T-helper 2 cell treated with Interferon-gamma antibody and Interleukin-4, amounts not matched to agents 100 ng/mL and 5 ng/mL, for 36 hours (primary cell): ENCODE measurements around the gene TRPT1. TPM values are rescaled to one million over a fixed set of nuclear protein-coding genes. Genes with fewer than 3 reads are reported as not detected.

Source experiments
- intact Hi-C: fragments of 100-400 bp; cut with micrococcal nuclease; formaldehyde crosslinking; loops from one replicate; pipeline ENCODE4 v1.15.1; 2023
- total RNA-seq: library from RNA; stranded (reverse); gene quantifications from 2 replicates; pipeline ENCODE4 v1.2.3, GENCODE V29; 2022

TRPT1 gene
- total RNA-seq, 1 donor from 2014 or later: 29.5 TPM

GRCh38 chr11:64232182-64232966 is 6.4 kb upstream of the TRPT1 start:
- intact Hi-C loops: no loop called here

- intact Hi-C loops: no loop called here
Observed at GRCh38 chr11:64231546-64231945, 5.6 kb upstream of the TRPT1 start.

GRCh38 chr11:64230985-64231365 is 5.0 kb upstream of the TRPT1 start:
- intact Hi-C loops: loop anchor here (1.0 kb wide), 2 partner anchors 10 to 74 kb away; partner anchors contain the start of genes ESRRA and FKBP2

GRCh38 chr11:64230171-64230984 is 4.4 kb upstream of the TRPT1 start, which contains the start of gene DNAJC4:
DNAJC4 (plus strand) TSS chr11:64230548; CDS start chr11:64230855, 307 bp downstream.
- intact Hi-C loops: loop anchor here (1.0 kb wide), 2 partner anchors 11 to 75 kb away; partner anchors contain the start of genes ESRRA and FKBP2

- intact Hi-C loops: loop anchor here (1.0 kb wide), 2 partner anchors 12 to 76 kb away; partner anchors contain the start of genes ESRRA and FKBP2
Observed at GRCh38 chr11:64229744-64230170, 3.8 kb upstream of the TRPT1 start.

- intact Hi-C loops: no loop called here
Observed at GRCh38 chr11:64229090-64229743, 3.2 kb upstream of the TRPT1 start.

- intact Hi-C loops: loop anchor here (2.0 kb wide), 2 partner anchors 13 to 21 kb away; partner anchors contain the start of genes FERMT3 and FKBP2
Observed at GRCh38 chr11:64227405-64227956, 1.5 kb upstream of the TRPT1 start.

GRCh38 chr11:64226507-64227051 is 593 bp upstream of the TRPT1 start:
- intact Hi-C loops: loop anchor here (1.0 to 2.0 kb wide), 3 partner anchors 14 to 43 kb away; partner anchors contain the start of genes FERMT3 and FKBP2

- intact Hi-C loops: no loop called here
Observed at GRCh38 chr11:64224891-64225607, 937 bp downstream of the TRPT1 start.

GRCh38 chr11:64224151-64224890 is 1.7 kb downstream of the TRPT1 start:
- intact Hi-C loops: no loop called here

- intact Hi-C loops: no loop called here
Observed at GRCh38 chr11:64223001-64223651, 2.9 kb downstream of the TRPT1 start.

- intact Hi-C loops: no loop called here
Observed at GRCh38 chr11:64222651-64223000, 3.4 kb downstream of the TRPT1 start.

- intact Hi-C loops: no loop called here
Observed at GRCh38 chr11:64220798-64221197, 5.2 kb downstream of the TRPT1 start.

GRCh38 chr11:64220271-64220670 is 5.7 kb downstream of the TRPT1 start:
- intact Hi-C loops: no loop called here

GRCh38 chr11:64219755-64220154 is 6.2 kb downstream of the TRPT1 start:
- intact Hi-C loops: no loop called here

- intact Hi-C loops: no loop called here
Observed at GRCh38 chr11:64219354-64219684, 6.7 kb downstream of the TRPT1 start.

GRCh38 chr11:64218628-64219353 is 7.2 kb downstream of the TRPT1 start:
- intact Hi-C loops: no loop called here

GRCh38 chr11:64216879-64217278 is 9.1 kb downstream of the TRPT1 start:
- intact Hi-C loops: no loop called here
